Gastroesophageal sphincter (tissue), 4 donors: Measurements from ENCODE around the gene CD82. TPM values are rescaled to one million over a fixed set of nuclear protein-coding genes. Genes with fewer than 3 reads are reported as not detected.
A peak's percentile ranks its signal among the peaks of the same experiment; 100 is the strongest.
"Not testable (repeated sequence)": the region's sequence is repeated elsewhere in the genome, so short reads cannot be mapped to it uniquely, and the experiment has no call there.

ENCODE experiments used
- ATAC-seq: fragments of 150-250 bp; one replicate; pipeline ENCODE4 v1.9.1; 2016; ENCODE audit warnings: mild to moderate bottlenecking, moderate library complexity
- H3K27ac ChIP-seq, 4 donors: fragments of 200-600 bp; sonication (generic) in 3 of 4; 1 replicate in 3 of 4; 2 replicates in 1 of 4; pipeline ENCODE4 v1.5.1; 2016 to 2019
- H3K27me3 ChIP-seq: fragments of 200-600 bp; sonication (generic); one replicate; pipeline ENCODE4 v1.5.1; 2019
- H3K36me3 ChIP-seq, 2 donors: fragments of 200-600 bp; sonication (generic); one replicate each; pipeline ENCODE4 v1.5.1; 2019; ENCODE audit warnings: control low read depth in 1 of 2
- H3K4me1 ChIP-seq, 3 donors: fragments of 200-600 bp; sonication (generic); 1 replicate in 2 of 3; 2 replicates in 1 of 3; pipeline ENCODE4 v1.5.1; 2016 to 2019; ENCODE audit warnings: control low read depth in 2 of 3
- H3K4me3 ChIP-seq, 2 donors: fragments of 200-600 bp; sonication (generic); one replicate each; pipeline ENCODE4 v1.5.1; 2019; ENCODE audit warnings: mild to moderate bottlenecking in 1 of 2, moderate library complexity in 1 of 2
- H3K9me3 ChIP-seq, 3 donors: fragments of 200-600 bp; sonication (generic); one replicate each; pipeline ENCODE4 v1.5.1; 2017 to 2019; ENCODE audit warnings: control low read depth in 2 of 3
- EP300 ChIP-seq: sonication (generic); formaldehyde crosslinking; IDR thresholded peaks from one replicate; pipeline ENCODE4 v1.6.1; 2017; ENCODE audit warnings: antibody characterized with exemption, mild to moderate bottlenecking
- POLR2A ChIP-seq, 2 donors: fragments of 450-650 bp; IDR thresholded peaks; one replicate each; pipeline ENCODE4 v1.6.1; 2017; ENCODE audit warnings: antibody characterized with exemption in 2 of 2, mild to moderate bottlenecking in 2 of 2, moderate library complexity in 1 of 2
- POLR2AphosphoS5 ChIP-seq: sonication (generic); formaldehyde crosslinking; IDR thresholded peaks from one replicate; pipeline ENCODE4 v1.6.1; 2017; ENCODE audit warnings: antibody characterized with exemption
- WGBS, 2 donors: methylation state at CpG; one replicate each; pipeline ENCODE4 v1.1.5; 2018; ENCODE audit warnings: low coverage in 1 of 2; 5-methylcytosine and 5-hydroxymethylcytosine counted together
- total RNA-seq, 4 donors: library from RNA; depleted of rRNA; stranded (reverse); fragments of >200 nt; gene quantifications; one replicate each; pipeline ENCODE4 v1.1.0, GENCODE V29; 2016
- TF ChIP-seq, protein P1 (sequence below), 4 experiments: fragments of 200-600 bp in 2 of 4; fragments of 450-650 bp in 2 of 4; sonication (generic) in 1 of 4; IDR thresholded peaks; one replicate each; pipeline ENCODE4 v1.5.1; 2017 to 2019; ENCODE audit warnings: antibody characterized with exemption in 4 of 4, mild to moderate bottlenecking in 2 of 4, moderate library complexity in 2 of 4

Gene CD82
- total RNA-seq, 4 donors from 2014 or later = 12.7 to 24.0 (median 19.1) TPM

DNA sequence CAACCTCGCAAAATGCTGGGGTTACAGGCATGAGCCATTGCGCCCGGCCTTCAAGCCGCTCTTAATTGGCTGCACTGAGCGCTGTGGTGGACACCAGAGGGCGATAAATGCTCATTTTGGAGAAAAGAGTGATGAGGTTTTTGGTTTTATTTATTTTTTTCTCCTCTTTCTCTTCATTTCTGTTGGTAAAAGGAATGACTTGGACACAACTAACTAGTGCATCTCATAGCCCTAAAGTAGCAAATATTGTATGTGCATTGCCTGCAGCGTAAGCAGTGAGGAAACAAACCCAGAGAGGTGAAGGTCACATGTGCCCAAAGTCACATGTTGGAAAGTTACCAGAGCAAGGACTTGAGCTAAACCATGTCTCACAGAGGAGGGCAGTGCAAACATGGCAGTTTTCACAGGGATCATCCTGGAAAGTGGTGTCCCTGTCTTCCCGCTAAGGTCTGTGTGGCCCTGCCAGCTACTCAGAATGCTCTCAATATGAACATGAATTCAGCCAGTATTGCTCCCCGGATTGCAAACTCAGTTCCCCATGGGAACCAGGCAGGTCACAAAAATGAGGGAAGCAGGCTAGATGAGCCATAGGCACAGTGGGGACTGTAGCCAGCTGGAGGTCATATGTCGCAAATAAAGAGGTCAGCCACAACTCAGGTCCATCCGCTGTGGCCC, 8.6 kb upstream of the CD82 start:
- Histone ChIP-seq H3K27me3 (no peaks in the 10 kb centered on the region), H3K9me3 (peaks cover 0 to 7% (median 0%) of the 10 kb centered on the region in 3 donors), H3K4me1 (peaks cover 0 to 8% (median 0%) of the 10 kb centered on the region in 3 donors), H3K4me3 (no peak overlapping the region), H3K27ac (no peak overlapping the region), H3K36me3 (no peaks in the 10 kb centered on the region)
- TF ChIP-seq EP300 = no peak
- TF ChIP-seq, protein P1, sequence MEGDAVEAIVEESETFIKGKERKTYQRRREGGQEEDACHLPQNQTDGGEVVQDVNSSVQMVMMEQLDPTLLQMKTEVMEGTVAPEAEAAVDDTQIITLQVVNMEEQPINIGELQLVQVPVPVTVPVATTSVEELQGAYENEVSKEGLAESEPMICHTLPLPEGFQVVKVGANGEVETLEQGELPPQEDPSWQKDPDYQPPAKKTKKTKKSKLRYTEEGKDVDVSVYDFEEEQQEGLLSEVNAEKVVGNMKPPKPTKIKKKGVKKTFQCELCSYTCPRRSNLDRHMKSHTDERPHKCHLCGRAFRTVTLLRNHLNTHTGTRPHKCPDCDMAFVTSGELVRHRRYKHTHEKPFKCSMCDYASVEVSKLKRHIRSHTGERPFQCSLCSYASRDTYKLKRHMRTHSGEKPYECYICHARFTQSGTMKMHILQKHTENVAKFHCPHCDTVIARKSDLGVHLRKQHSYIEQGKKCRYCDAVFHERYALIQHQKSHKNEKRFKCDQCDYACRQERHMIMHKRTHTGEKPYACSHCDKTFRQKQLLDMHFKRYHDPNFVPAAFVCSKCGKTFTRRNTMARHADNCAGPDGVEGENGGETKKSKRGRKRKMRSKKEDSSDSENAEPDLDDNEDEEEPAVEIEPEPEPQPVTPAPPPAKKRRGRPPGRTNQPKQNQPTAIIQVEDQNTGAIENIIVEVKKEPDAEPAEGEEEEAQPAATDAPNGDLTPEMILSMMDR (IDR thresholded peaks at IDR 0.05) = peak; percentile 70 to 87 (median 80)
- peak; percentile 46 for ATAC-seq
- 27 to 46% methylated on average over 4 to 9 of the region's 11 CpGs for WGBS, 2 donors

DNA sequence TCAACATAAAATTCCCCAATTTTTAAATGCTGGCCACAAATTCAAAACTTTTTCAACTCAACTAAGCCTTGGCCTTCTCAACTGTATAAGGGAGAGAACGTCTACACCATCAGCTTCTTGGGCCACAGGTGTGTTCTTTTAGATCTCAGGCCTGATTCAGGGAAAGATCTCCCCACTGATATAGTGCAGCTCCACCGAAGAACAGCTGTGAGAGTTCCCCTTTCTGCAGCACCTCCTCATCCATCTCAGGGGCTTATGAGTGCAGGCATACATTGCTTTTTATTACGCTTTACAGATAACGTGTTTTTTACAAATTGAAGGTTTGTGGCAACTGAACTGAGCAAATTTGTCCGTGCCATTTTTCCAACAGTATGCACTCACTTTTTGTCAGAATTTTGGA, 8.0 kb upstream of the CD82 start:
- TF ChIP-seq, protein P1 (IDR thresholded peaks at IDR 0.05) = no peak
- TF ChIP-seq POLR2AphosphoS5 (no peak), EP300 (no peak), POLR2A (IDR thresholded peaks at IDR 0.05) (no peak)
- 82 to 90% methylated on average over 4 to 5 of the region's 5 CpGs for WGBS, 2 donors
- Histone ChIP-seq H3K27me3 (no peaks in the 10 kb centered on the region), H3K4me1 (peaks cover 0 to 8% (median 0%) of the 10 kb centered on the region in 3 donors), H3K9me3 (peaks cover 0 to 7% (median 0%) of the 10 kb centered on the region in 3 donors), H3K4me3 (no peak overlapping the region), H3K36me3 (no peaks in the 10 kb centered on the region), H3K27ac (no peak overlapping the region)
- no peak for ATAC-seq

DNA sequence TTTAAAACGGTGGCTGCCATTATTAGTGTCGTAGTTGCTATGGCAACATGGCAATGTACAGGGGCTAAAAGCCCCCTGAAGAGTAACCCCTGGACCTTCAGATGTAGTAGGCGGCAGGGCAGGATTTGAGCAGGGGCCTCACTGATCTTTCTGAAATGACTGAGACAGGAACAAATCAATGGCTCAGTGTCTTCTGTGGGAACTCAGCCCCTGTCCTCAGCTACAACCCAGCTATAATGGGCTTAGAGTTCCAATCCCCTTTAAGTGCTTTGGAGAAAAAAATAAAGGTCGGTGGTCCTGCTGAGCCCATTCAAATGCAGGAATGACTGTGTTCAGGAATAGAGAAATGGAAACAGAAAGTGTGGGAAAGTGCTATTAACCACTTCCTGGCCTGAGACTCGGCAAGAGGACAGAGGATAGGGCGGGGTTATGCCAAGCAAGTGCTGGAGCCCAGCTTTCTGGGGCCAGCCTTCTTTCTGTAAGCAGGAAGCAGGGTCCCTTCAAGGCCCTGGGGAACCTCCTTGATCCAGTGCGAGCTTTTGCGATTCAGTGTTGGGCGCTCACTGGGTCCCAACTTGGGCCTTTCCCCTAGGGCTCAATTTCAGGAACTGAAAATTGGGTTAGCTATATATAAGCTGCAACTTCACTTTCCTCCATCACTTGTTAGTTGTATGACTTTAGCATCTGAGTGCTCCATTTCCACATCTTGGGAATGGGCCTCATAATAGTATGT, 6.1 kb upstream of the CD82 start:
- ATAC-seq = no peak
- Histone ChIP-seq H3K9me3 (no peaks in the 10 kb centered on the region), H3K27ac (no peak overlapping the region), H3K27me3 (no peaks in the 10 kb centered on the region), H3K4me3 (no peak overlapping the region), H3K4me1 (peaks cover 5 to 27% (median 8%) of the 10 kb centered on the region in 3 donors), H3K36me3 (no peaks in the 10 kb centered on the region)
- 73 to 80% methylated on average over 5 to 9 of the region's 9 CpGs for WGBS, 2 donors
- TF ChIP-seq, protein P1 (IDR thresholded peaks at IDR 0.05) = no peak
- TF ChIP-seq POLR2A (IDR thresholded peaks at IDR 0.05) (no peak), POLR2AphosphoS5 (no peak)

DNA sequence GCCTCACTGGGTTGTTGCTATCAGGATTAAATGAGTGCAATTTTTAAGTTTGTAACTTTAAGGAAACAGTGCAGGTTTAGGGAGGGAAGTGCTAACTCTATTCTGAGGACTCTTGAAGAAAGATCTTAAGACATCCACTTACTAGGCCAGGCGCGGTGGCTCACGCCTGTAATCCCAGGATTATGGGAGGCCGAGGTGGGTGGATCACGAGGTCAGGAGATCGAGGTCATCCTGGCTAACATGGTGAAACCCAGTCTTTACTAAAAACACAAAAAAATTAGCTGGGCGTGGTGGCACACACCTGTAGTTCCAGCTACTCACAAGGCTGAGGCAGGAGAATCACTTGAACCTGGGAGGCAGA, 5.5 kb upstream of the CD82 start:
- H3K4me3 ChIP-seq, H3K27ac ChIP-seq, H3K36me3 ChIP-seq, H3K9me3 ChIP-seq, H3K27me3 ChIP-seq, ATAC-seq: not testable (repeated sequence)
- peaks cover 5 to 32% (median 12%) of the 10 kb centered on the region in 3 donors for H3K4me1 ChIP-seq
- WGBS, 2 donors = 81 to 100% methylated on average over 3 to 5 of the region's 7 CpGs

DNA sequence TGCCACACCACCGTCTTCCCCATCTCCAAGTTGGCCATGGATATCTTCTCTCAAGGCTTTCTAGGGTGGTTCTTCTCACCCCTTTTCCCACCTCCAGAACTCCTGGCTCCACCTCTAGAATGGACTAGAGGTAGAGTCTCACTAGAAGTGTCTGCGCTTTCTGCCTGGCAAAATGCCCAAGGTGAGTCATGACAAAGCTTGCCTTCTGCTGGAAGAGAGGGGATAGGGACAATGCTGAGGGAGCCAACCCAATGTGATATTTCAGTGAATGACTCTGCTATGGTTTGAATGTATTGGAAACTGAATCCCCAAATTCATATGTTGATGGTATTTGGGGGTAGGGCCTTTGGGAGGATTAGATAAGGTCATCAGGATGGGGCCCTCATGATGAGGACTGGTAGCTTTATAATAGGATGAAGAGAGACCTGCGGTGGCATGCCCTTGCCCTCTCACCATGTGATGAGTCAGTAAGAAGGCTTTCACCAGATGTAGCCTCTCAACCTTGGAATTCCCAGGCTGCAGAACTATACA, 4.1 kb upstream of the CD82 start:
- Histone ChIP-seq H3K27me3 (no peaks in the 10 kb centered on the region), H3K4me3 (no peak overlapping the region), H3K9me3 (no peaks in the 10 kb centered on the region), H3K4me1 (peaks cover 5 to 41% (median 18%) of the 10 kb centered on the region in 3 donors), H3K27ac (no peak overlapping the region), H3K36me3 (no peaks in the 10 kb centered on the region)
- no peak for ATAC-seq
- TF ChIP-seq POLR2AphosphoS5 = no peak
- TF ChIP-seq, protein P1 (IDR thresholded peaks at IDR 0.05) = no peak
- TF ChIP-seq EP300 = no peak
- WGBS, 2 donors = 94 to 100% methylated on average over 3 of the region's 3 CpGs
